ENCODE results near the gene USP9Y.

USP9Y gene

GRCh38 chrY:12715376-12715775 lies 14.3 kb downstream of the USP9Y start:
- no peak overlapping the region for H3K9ac ChIP-seq (ENCODE audit: low read depth, low read length, poor library complexity)
- H2BK15ac ChIP-seq (ENCODE audit: low read length), result no peak overlapping the region
- no peak overlapping the region for H3K23ac ChIP-seq (ENCODE audit: low read depth, low read length, poor library complexity)
- no peak overlapping the region for H2AFZ ChIP-seq (ENCODE audit: low read length)
- H3K27me3 ChIP-seq (ENCODE audit: control insufficient read depth in 3 of 3, insufficient read depth in 3 of 3, low read depth in 1 of 3, low read length in 3 of 3), result no peaks in the 10 kb centered on the region
- no peaks in the 10 kb centered on the region for H3K36me3 ChIP-seq (replicated peaks in 1 of 2; ENCODE audit: control insufficient read depth in 2 of 2, insufficient read depth in 2 of 2, low read length in 2 of 2)
- H3K4ac ChIP-seq (ENCODE audit: low read length), result no peak overlapping the region
- no peak overlapping the region for H3K27ac ChIP-seq (replicated peaks; ENCODE audit: low read length)
- no peaks in the 10 kb centered on the region for H3K4me1 ChIP-seq (ENCODE audit: control insufficient read depth in 2 of 2, insufficient read depth in 1 of 2, low read depth in 1 of 2, low read length in 2 of 2)
- WGBS, 2 donors (ENCODE audit: extremely low coverage in 2 of 2, insufficient read length in 2 of 2, insufficient replicate concordance in 1 of 2), result no CpG with 5 or more reads among the region's 6 CpGs
- H2BK120ac ChIP-seq (ENCODE audit: low read depth, low read length), result no peak overlapping the region
- H3K79me1 ChIP-seq (ENCODE audit: low read depth, low read length), result peaks cover 3% of the 10 kb centered on the region
- H4K8ac ChIP-seq (ENCODE audit: low read depth, low read length), result no peak overlapping the region
- H2BK5ac ChIP-seq (ENCODE audit: low read length), result no peak overlapping the region
- no peak overlapping the region for H3K18ac ChIP-seq (ENCODE audit: low read length)
- no peak overlapping the region for H4K91ac ChIP-seq (ENCODE audit: low read depth, low read length, poor library complexity)
- DNase-seq (ENCODE audit: low spot score), result no peak
- H2BK12ac ChIP-seq (ENCODE audit: low read length), result no peak overlapping the region
- H2AK5ac ChIP-seq (ENCODE audit: low read depth, low read length), result no peak overlapping the region
- H3K4me3 ChIP-seq (ENCODE audit: low read length in 2 of 2), result no peak overlapping the region
- H3K4me2 ChIP-seq (ENCODE audit: insufficient read depth, low read length, poor library complexity, severe bottlenecking), result no peak overlapping the region
- H3K14ac ChIP-seq (ENCODE audit: low read length), result no peak overlapping the region
- H3K9me3 ChIP-seq (replicated peaks in 1 of 2; ENCODE audit: control insufficient read depth in 2 of 2, insufficient read depth in 1 of 2, low read depth in 1 of 2, low read length in 2 of 2), result no peaks in the 10 kb centered on the region

GRCh38 chrY:12729746-12730145 lies 28.7 kb downstream of the USP9Y start:
- H3K18ac ChIP-seq (ENCODE audit: low read length), result no peak overlapping the region
- no peak overlapping the region for H2AK5ac ChIP-seq (ENCODE audit: low read depth, low read length)
- H3K4me3 ChIP-seq (ENCODE audit: low read length in 2 of 2), result no peak overlapping the region
- no peak overlapping the region for H3K4ac ChIP-seq (ENCODE audit: low read length)
- no peaks in the 10 kb centered on the region for H3K27me3 ChIP-seq (ENCODE audit: control insufficient read depth in 3 of 3, insufficient read depth in 3 of 3, low read depth in 1 of 3, low read length in 3 of 3)
- H3K4me1 ChIP-seq (ENCODE audit: control insufficient read depth in 2 of 2, insufficient read depth in 1 of 2, low read depth in 1 of 2, low read length in 2 of 2), result no peaks in the 10 kb centered on the region
- H3K4me2 ChIP-seq (ENCODE audit: insufficient read depth, low read length, poor library complexity, severe bottlenecking), result no peak overlapping the region
- no peaks in the 10 kb centered on the region for H3K36me3 ChIP-seq (replicated peaks in 1 of 2; ENCODE audit: control insufficient read depth in 2 of 2, insufficient read depth in 2 of 2, low read length in 2 of 2)
- H3K14ac ChIP-seq (ENCODE audit: low read length), result no peak overlapping the region
- no peak overlapping the region for H3K9ac ChIP-seq (ENCODE audit: low read depth, low read length, poor library complexity)
- H2BK120ac ChIP-seq (ENCODE audit: low read depth, low read length), result no peak overlapping the region
- no peak overlapping the region for H4K8ac ChIP-seq (ENCODE audit: low read depth, low read length)
- DNase-seq (ENCODE audit: low spot score), result no peak
- no peaks in the 10 kb centered on the region for H3K9me3 ChIP-seq (replicated peaks in 1 of 2; ENCODE audit: control insufficient read depth in 2 of 2, insufficient read depth in 1 of 2, low read depth in 1 of 2, low read length in 2 of 2)
- no peak overlapping the region for H2BK12ac ChIP-seq (ENCODE audit: low read length)
- H3K23ac ChIP-seq (ENCODE audit: low read depth, low read length, poor library complexity), result no peak overlapping the region
- no peak overlapping the region for H2BK5ac ChIP-seq (ENCODE audit: low read length)
- no peaks in the 10 kb centered on the region for H3K79me1 ChIP-seq (ENCODE audit: low read depth, low read length)
- H2BK15ac ChIP-seq (ENCODE audit: low read length), result no peak overlapping the region
- no peak overlapping the region for H4K91ac ChIP-seq (ENCODE audit: low read depth, low read length, poor library complexity)
- no CpG with 5 or more reads among the region's 2 CpGs for WGBS, 2 donors (ENCODE audit: extremely low coverage in 2 of 2, insufficient read length in 2 of 2, insufficient replicate concordance in 1 of 2)
- no peak overlapping the region for H2AFZ ChIP-seq (ENCODE audit: low read length)
- H3K27ac ChIP-seq (replicated peaks; ENCODE audit: low read length), result no peak overlapping the region

DNA sequence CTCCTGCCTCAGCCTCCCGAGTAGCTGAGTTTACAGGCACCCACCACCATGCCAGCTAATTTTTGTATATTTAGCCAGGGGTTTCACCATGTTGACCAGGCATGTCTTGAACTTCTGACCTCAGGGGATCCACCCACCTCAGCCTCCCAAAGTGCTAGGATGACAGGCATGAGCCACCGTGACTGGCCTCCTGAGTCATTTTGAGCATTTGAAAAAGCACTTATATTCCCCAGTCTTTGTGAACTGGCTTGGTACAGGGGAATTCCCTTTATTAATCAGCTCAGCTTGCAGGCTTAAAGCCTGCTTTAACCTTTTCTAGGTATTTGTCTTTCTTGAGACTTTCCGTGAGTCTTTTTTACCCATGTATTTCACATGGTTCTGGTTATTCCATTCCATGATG lies 32.6 kb downstream of the USP9Y start:
- no peak overlapping the region for H2BK12ac ChIP-seq (ENCODE audit: low read length)
- H3K79me1 ChIP-seq (ENCODE audit: low read depth, low read length), result no peaks in the 10 kb centered on the region
- no peak overlapping the region for H2AK5ac ChIP-seq (ENCODE audit: low read depth, low read length)
- H4K91ac ChIP-seq (ENCODE audit: low read depth, low read length, poor library complexity), result no peak overlapping the region
- H3K4ac ChIP-seq (ENCODE audit: low read length), result no peak overlapping the region
- H3K4me3 ChIP-seq (ENCODE audit: low read length in 2 of 2), result no peak overlapping the region
- no peak overlapping the region for H2BK5ac ChIP-seq (ENCODE audit: low read length)
- H3K9ac ChIP-seq (ENCODE audit: low read depth, low read length, poor library complexity), result no peak overlapping the region
- H3K14ac ChIP-seq (ENCODE audit: low read length), result no peak overlapping the region
- DNase-seq (ENCODE audit: low spot score), result no peak
- no peak overlapping the region for H3K23ac ChIP-seq (ENCODE audit: low read depth, low read length, poor library complexity)
- H4K8ac ChIP-seq (ENCODE audit: low read depth, low read length), result no peak overlapping the region
- H3K36me3 ChIP-seq (replicated peaks in 1 of 2; ENCODE audit: control insufficient read depth in 2 of 2, insufficient read depth in 2 of 2, low read length in 2 of 2), result no peaks in the 10 kb centered on the region
- no peak overlapping the region for H2BK120ac ChIP-seq (ENCODE audit: low read depth, low read length)
- no peak overlapping the region for H3K18ac ChIP-seq (ENCODE audit: low read length)
- no peak overlapping the region for H2AFZ ChIP-seq (ENCODE audit: low read length)
- no peak overlapping the region for H3K4me2 ChIP-seq (ENCODE audit: insufficient read depth, low read length, poor library complexity, severe bottlenecking)
- no peak overlapping the region for H2BK15ac ChIP-seq (ENCODE audit: low read length)
- H3K9me3 ChIP-seq (replicated peaks in 1 of 2; ENCODE audit: control insufficient read depth in 2 of 2, insufficient read depth in 1 of 2, low read depth in 1 of 2, low read length in 2 of 2), result no peaks in the 10 kb centered on the region
- H3K4me1 ChIP-seq (ENCODE audit: control insufficient read depth in 2 of 2, insufficient read depth in 1 of 2, low read depth in 1 of 2, low read length in 2 of 2), result no peaks in the 10 kb centered on the region
- no CpG with 5 or more reads among the region's 3 CpGs for WGBS, 2 donors (ENCODE audit: extremely low coverage in 2 of 2, insufficient read length in 2 of 2, insufficient replicate concordance in 1 of 2)
- H3K27me3 ChIP-seq (ENCODE audit: control insufficient read depth in 3 of 3, insufficient read depth in 3 of 3, low read depth in 1 of 3, low read length in 3 of 3), result no peaks in the 10 kb centered on the region
- no peak overlapping the region for H3K27ac ChIP-seq (replicated peaks; ENCODE audit: low read length)

DNA sequence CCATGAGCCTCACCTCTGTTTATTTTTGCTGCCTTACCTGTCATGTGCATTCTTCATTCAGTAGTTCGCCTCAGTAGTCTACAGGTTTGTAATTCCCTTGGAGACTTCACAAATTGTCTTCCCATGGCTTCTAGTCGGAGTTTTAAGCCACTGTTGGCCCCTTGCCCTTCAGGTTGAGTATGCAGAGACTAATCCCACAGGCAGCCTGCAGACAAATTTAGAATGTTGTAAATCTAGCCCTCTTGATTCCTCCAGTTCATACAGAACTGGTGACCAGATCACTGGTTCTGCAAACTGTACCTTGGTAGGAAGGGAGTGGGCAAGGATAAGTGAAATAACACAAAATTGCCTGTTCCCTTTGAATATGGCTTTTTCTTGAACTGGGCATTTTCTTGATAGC lies 33.0 kb downstream of the USP9Y start:
- no peak overlapping the region for H2AK5ac ChIP-seq (ENCODE audit: low read depth, low read length)
- H2AFZ ChIP-seq (ENCODE audit: low read length), result no peak overlapping the region
- no peak overlapping the region for H3K23ac ChIP-seq (ENCODE audit: low read depth, low read length, poor library complexity)
- no peaks in the 10 kb centered on the region for H3K9me3 ChIP-seq (replicated peaks in 1 of 2; ENCODE audit: control insufficient read depth in 2 of 2, insufficient read depth in 1 of 2, low read depth in 1 of 2, low read length in 2 of 2)
- H3K14ac ChIP-seq (ENCODE audit: low read length), result no peak overlapping the region
- no peak overlapping the region for H4K8ac ChIP-seq (ENCODE audit: low read depth, low read length)
- no CpG with 5 or more reads among the region's 2 CpGs for WGBS, 2 donors (ENCODE audit: extremely low coverage in 2 of 2, insufficient read length in 2 of 2, insufficient replicate concordance in 1 of 2)
- H3K4me2 ChIP-seq (ENCODE audit: insufficient read depth, low read length, poor library complexity, severe bottlenecking), result no peak overlapping the region
- H2BK120ac ChIP-seq (ENCODE audit: low read depth, low read length), result no peak overlapping the region
- no peak overlapping the region for H4K91ac ChIP-seq (ENCODE audit: low read depth, low read length, poor library complexity)
- DNase-seq (ENCODE audit: low spot score), result no peak
- H2BK15ac ChIP-seq (ENCODE audit: low read length), result no peak overlapping the region
- no peaks in the 10 kb centered on the region for H3K79me1 ChIP-seq (ENCODE audit: low read depth, low read length)
- H3K4me1 ChIP-seq (ENCODE audit: control insufficient read depth in 2 of 2, insufficient read depth in 1 of 2, low read depth in 1 of 2, low read length in 2 of 2), result no peaks in the 10 kb centered on the region
- H3K27ac ChIP-seq (replicated peaks; ENCODE audit: low read length), result no peak overlapping the region
- no peak overlapping the region for H3K18ac ChIP-seq (ENCODE audit: low read length)
- no peak overlapping the region for H2BK12ac ChIP-seq (ENCODE audit: low read length)
- no peak overlapping the region for H3K4ac ChIP-seq (ENCODE audit: low read length)
- H3K9ac ChIP-seq (ENCODE audit: low read depth, low read length, poor library complexity), result no peak overlapping the region
- H2BK5ac ChIP-seq (ENCODE audit: low read length), result no peak overlapping the region
- no peak overlapping the region for H3K4me3 ChIP-seq (ENCODE audit: low read length in 2 of 2)
- H3K36me3 ChIP-seq (replicated peaks in 1 of 2; ENCODE audit: control insufficient read depth in 2 of 2, insufficient read depth in 2 of 2, low read length in 2 of 2), result no peaks in the 10 kb centered on the region
- no peaks in the 10 kb centered on the region for H3K27me3 ChIP-seq (ENCODE audit: control insufficient read depth in 3 of 3, insufficient read depth in 3 of 3, low read depth in 1 of 3, low read length in 3 of 3)

Measured in neuronal stem cell (in vitro differentiated cells).